GM19025 (cell line): Measurements from ENCODE around the gene C10orf95.
"Not testable (repeated sequence)": the region's sequence is repeated elsewhere in the genome, so short reads cannot be mapped to it uniquely, and the experiment has no call there.

ENCODE experiments used
- ATAC-seq: cut with Tn5 transposase; IDR thresholded peaks from one replicate; pipeline ENCODE4 v1.9.1; 2021; ENCODE audit warnings: mild to moderate bottlenecking, low read depth, moderate library complexity; ENCODE audit not compliant: unreplicated experiment

The C10orf95 gene

GRCh38 chr10:102451105-102451969 is at the start of gene C10orf95:
TSS of gene C10orf95 (minus strand) at chr10:102451543. CDS start at chr10:102451093, 450 bp downstream.
- ATAC-seq: no peak

GRCh38 chr10:102500686-102501085 is 49.3 kb upstream of the C10orf95 start:
- ATAC-seq: not testable (repeated sequence)

GRCh38 chr10:102499356-102499755 is 48.0 kb upstream of the C10orf95 start:
- no peak for ATAC-seq

- ATAC-seq: no peak
Measured at GRCh38 chr10:102497545-102497944, 46.2 kb upstream of the C10orf95 start.

GRCh38 chr10:102493771-102494170 is 42.4 kb upstream of the C10orf95 start:
- no peak for ATAC-seq

- no peak for ATAC-seq
Measured at GRCh38 chr10:102492983-102493382, 41.6 kb upstream of the C10orf95 start.

GRCh38 chr10:102492344-102492939 is 41.1 kb upstream of the C10orf95 start:
- no peak for ATAC-seq

GRCh38 chr10:102491136-102491535 is 39.8 kb upstream of the C10orf95 start:
- ATAC-seq: no peak

- no peak for ATAC-seq
Measured at GRCh38 chr10:102485093-102485784, 33.9 kb upstream of the C10orf95 start.

GRCh38 chr10:102484021-102484420 is 32.7 kb upstream of the C10orf95 start:
- no peak for ATAC-seq

- no peak for ATAC-seq
Measured at GRCh38 chr10:102480396-102480795, 29.1 kb upstream of the C10orf95 start.

GRCh38 chr10:102479651-102480050 is 28.3 kb upstream of the C10orf95 start:
- no peak for ATAC-seq

- ATAC-seq: no peak
Measured at GRCh38 chr10:102476466-102477141, 25.3 kb upstream of the C10orf95 start.

GRCh38 chr10:102475451-102476040 is 24.2 kb upstream of the C10orf95 start:
- ATAC-seq: no peak

GRCh38 chr10:102473445-102474331 is 22.3 kb upstream of the C10orf95 start:
- no peak for ATAC-seq

GRCh38 chr10:102470579-102471546 is 19.5 kb upstream of the C10orf95 start:
- ATAC-seq: no peak

GRCh38 chr10:102468683-102469082 is 17.3 kb upstream of the C10orf95 start:
- no peak for ATAC-seq

- no peak for ATAC-seq
Measured at GRCh38 chr10:102467971-102468438, 16.7 kb upstream of the C10orf95 start.
